Thyroid gland (tissue), 4 donors: Measurements from ENCODE around the gene LAMC1. TPM values are rescaled to one million over a fixed set of nuclear protein-coding genes. Genes with fewer than 3 reads are reported as not detected.

Experiments
- DNase-seq, 2 donors: peaks; one replicate each; pipeline ENCODE4 v3.0.0-alpha.2; 2019
- H3K27ac ChIP-seq, 3 donors: fragments of 200-600 bp; sonication (generic); 1 replicate in 2 of 3; 2 replicates in 1 of 3; pipeline ENCODE4 v1.5.1; 2016 to 2019; ENCODE audit warnings: mild to moderate bottlenecking in 1 of 3, moderate library complexity in 1 of 3
- H3K27me3 ChIP-seq: fragments of 200-600 bp; sonication (generic); one replicate; pipeline ENCODE4 v1.5.1; 2019
- H3K36me3 ChIP-seq, 2 donors: fragments of 200-600 bp; sonication (generic); one replicate each; pipeline ENCODE4 v1.5.1; 2016 to 2019
- H3K4me1 ChIP-seq, 2 donors: fragments of 200-600 bp; sonication (generic); one replicate each; pipeline ENCODE4 v1.5.1; 2017 to 2019
- H3K4me3 ChIP-seq, 3 donors: fragments of 200-600 bp; sonication (generic); replicated peaks in 1 of 3; 1 replicate in 2 of 3; 2 replicates in 1 of 3; pipeline ENCODE4 v1.5.1; 2016; ENCODE audit warnings: mild to moderate bottlenecking in 1 of 3
- H3K9me3 ChIP-seq: fragments of 200-600 bp; sonication (generic); one replicate; pipeline ENCODE4 v1.5.1; 2017
- CTCF ChIP-seq, 6 experiments: fragments of 200-600 bp in 3 of 6; fragments of 450-650 bp in 3 of 6; sonication (generic) in 3 of 6; IDR thresholded peaks; one replicate each; pipeline ENCODE4 v1.5.1; 2016 to 2019; ENCODE audit warnings: antibody characterized with exemption in 6 of 6, mild to moderate bottlenecking in 2 of 6, inconsistent platforms in 1 of 6, moderate library complexity in 1 of 6
- POLR2A ChIP-seq, 2 donors: fragments of 450-650 bp; IDR thresholded peaks; one replicate each; pipeline ENCODE4 v1.6.1; 2017; ENCODE audit warnings: antibody characterized with exemption in 2 of 2, mild to moderate bottlenecking in 2 of 2, moderate library complexity in 1 of 2
- WGBS, 2 donors: methylation state at CpG; one replicate each; pipeline ENCODE4 v1.1.5; 2017; 5-methylcytosine and 5-hydroxymethylcytosine counted together
- intact Hi-C: fragments of 100-400 bp; cut with DNase I; formaldehyde crosslinking; loops from one replicate; pipeline ENCODE4 v1.15.1; 2023
- total RNA-seq, 4 donors: library from RNA; depleted of rRNA; stranded (reverse); fragments of >200 nt; gene quantifications; one replicate each; pipeline ENCODE4 v1.2.3, GENCODE V29; 2016

The LAMC1 gene
- total RNA-seq, 4 donors from 2014 or later: 150 to 213 (median 174) TPM

GRCh38 chr1:183003203-183003602 lies 20.0 kb upstream of the LAMC1 start:
- no peaks in the 10 kb centered on the region for H3K9me3 ChIP-seq
- WGBS, 2 donors: 43 to 64% methylated on average over 4 of the region's 4 CpGs
- DNase-seq: no peak
- H3K36me3 ChIP-seq: no peaks in the 10 kb centered on the region
- H3K27ac ChIP-seq: peak overlapping the region; percentile 21 to 37 (median 22)
- no peaks in the 10 kb centered on the region for H3K27me3 ChIP-seq
- peaks cover 0 to 15% of the 10 kb centered on the region in 2 donors for H3K4me1 ChIP-seq
- TF ChIP-seq POLR2A (IDR thresholded peaks at IDR 0.05): no peak
- TF ChIP-seq CTCF (IDR thresholded peaks at IDR 0.05): no peak
- intact Hi-C loops: no loop called here
- no peak overlapping the region for H3K4me3 ChIP-seq

GRCh38 chr1:183004141-183004540 lies 19.1 kb upstream of the LAMC1 start:
- no peak for DNase-seq
- Histone ChIP-seq H3K4me1 (peaks cover 0 to 15% of the 10 kb centered on the region in 2 donors), H3K36me3 (no peaks in the 10 kb centered on the region), H3K9me3 (no peaks in the 10 kb centered on the region), H3K27ac (no peak overlapping the region), H3K27me3 (no peaks in the 10 kb centered on the region), H3K4me3 (no peak overlapping the region)
- intact Hi-C loops: no loop called here
- 90 to 95% methylated on average over 2 of the region's 2 CpGs for WGBS, 2 donors
- TF ChIP-seq CTCF (IDR thresholded peaks at IDR 0.05): no peak
- no peak for TF ChIP-seq POLR2A (IDR thresholded peaks at IDR 0.05)

GRCh38 chr1:183011859-183012258 lies 11.4 kb upstream of the LAMC1 start:
- Histone ChIP-seq H3K27me3 (no peaks in the 10 kb centered on the region), H3K36me3 (no peaks in the 10 kb centered on the region), H3K4me1 (no peaks in the 10 kb centered on the region), H3K27ac (no peak overlapping the region), H3K4me3 (no peak overlapping the region), H3K9me3 (no peaks in the 10 kb centered on the region)
- intact Hi-C loops: no loop called here
- no peak for DNase-seq
- 83 to 87% methylated on average over 4 of the region's 4 CpGs for WGBS, 2 donors
- TF ChIP-seq CTCF (IDR thresholded peaks at IDR 0.05): no peak
- TF ChIP-seq POLR2A (IDR thresholded peaks at IDR 0.05): no peak

GRCh38 chr1:183012301-183012994 lies 10.8 kb upstream of the LAMC1 start:
- 85 to 87% methylated on average over 6 of the region's 6 CpGs for WGBS, 2 donors
- Histone ChIP-seq H3K4me3 (no peak overlapping the region), H3K36me3 (no peaks in the 10 kb centered on the region), H3K4me1 (no peaks in the 10 kb centered on the region), H3K27me3 (no peaks in the 10 kb centered on the region), H3K9me3 (no peaks in the 10 kb centered on the region), H3K27ac (no peak overlapping the region)
- TF ChIP-seq CTCF (IDR thresholded peaks at IDR 0.05) (no peak), POLR2A (IDR thresholded peaks at IDR 0.05) (no peak)
- no peak for DNase-seq
- intact Hi-C loops: no loop called here

- no peaks in the 10 kb centered on the region for H3K36me3 ChIP-seq
- no peak for DNase-seq
- H3K4me3 ChIP-seq: no peak overlapping the region
- no peak overlapping the region for H3K27ac ChIP-seq
- TF ChIP-seq POLR2A (IDR thresholded peaks at IDR 0.05) (no peak), CTCF (IDR thresholded peaks at IDR 0.05) (no peak)
- 47 to 59% methylated on average over 3 of the region's 3 CpGs for WGBS, 2 donors
- H3K4me1 ChIP-seq: peaks cover 11 to 15% of the 10 kb centered on the region in 2 donors
- H3K9me3 ChIP-seq: no peaks in the 10 kb centered on the region
- no peaks in the 10 kb centered on the region for H3K27me3 ChIP-seq
- intact Hi-C loops: no loop called here
Measured at GRCh38 chr1:183019139-183019740, 4.0 kb upstream of the LAMC1 start.
